HepG2 (cell line): ENCODE results near the gene CHP1.

Experiments
- GTF2F1 ChIP-seq: fragments of 150-350 bp; IDR thresholded peaks from 2 replicates; pipeline ENCODE4 v1.6.1; 2014; ENCODE audit warnings: low read length
- NFE2L1 ChIP-seq: sonication (generic); formaldehyde crosslinking; IDR thresholded peaks from 2 replicates; pipeline ENCODE4 v1.4.0; 2020; ENCODE audit warnings: missing genetic modification reagents, mild to moderate bottlenecking, borderline replicate concordance
- PHB2 ChIP-seq: fragments of 450-650 bp; IDR thresholded peaks from 2 replicates; pipeline ENCODE4 v1.6.1; 2018; ENCODE audit not compliant: partially characterized antibody
- POGZ ChIP-seq: sonication (generic); formaldehyde crosslinking; IDR thresholded peaks from 2 replicates; pipeline ENCODE4 v1.4.0; 2020; ENCODE audit warnings: mild to moderate bottlenecking, missing genetic modification reagents

DNA sequence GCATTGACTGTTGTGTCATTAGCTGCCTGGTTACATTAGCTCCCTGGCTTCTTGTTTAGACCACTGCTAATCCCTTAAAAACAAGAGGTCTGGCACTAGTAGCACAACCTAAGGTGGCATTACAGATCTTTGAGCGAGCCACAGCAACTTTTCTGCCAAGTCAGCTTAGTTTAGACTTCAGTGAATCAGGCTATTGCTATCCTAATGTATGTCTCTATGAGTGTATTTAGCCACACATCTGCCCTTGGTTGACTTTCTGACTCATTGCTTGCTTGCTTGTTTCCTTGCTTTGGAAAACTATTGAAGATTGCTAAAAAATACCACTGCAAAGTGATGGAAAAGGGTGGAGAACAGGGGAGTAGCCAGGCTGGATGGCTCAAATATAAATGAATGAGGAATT lies 50.2 kb downstream of the CHP1 start:
- TF ChIP-seq NFE2L1 (CRISPR knock-in tag) = no peak
- no peak for TF ChIP-seq POGZ (CRISPR knock-in tag)
- TF ChIP-seq PHB2 = no peak
- TF ChIP-seq GTF2F1 = no peak
